Osteoblast (primary cell): ENCODE measurements around the gene RNF115. TPM values are rescaled to one million over a fixed set of nuclear protein-coding genes. Genes with fewer than 3 reads are reported as not detected.

Experiments used
- DNase-seq: peaks from one replicate; pipeline ENCODE4 v3.0.0; 2011; ENCODE audit warnings: low spot score, mixed read lengths; ENCODE audit not compliant: insufficient read length; ENCODE audit errors: missing footprints
- H2AFZ ChIP-seq: 2 replicates; pipeline ENCODE4 v1.6.0; 2011; ENCODE audit warnings: mild to moderate bottlenecking, low read length
- H3K27ac ChIP-seq: 2 replicates; pipeline ENCODE4 v1.5.1; 2011; ENCODE audit warnings: mild to moderate bottlenecking, low read depth, low read length, moderate library complexity
- H3K27me3 ChIP-seq: 2 replicates; pipeline ENCODE4 v1.6.0; 2012; ENCODE audit warnings: mild to moderate bottlenecking, control low read depth, inconsistent platforms, low read length, moderate library complexity; ENCODE audit not compliant: insufficient read depth
- H3K36me3 ChIP-seq: 2 replicates; pipeline ENCODE4 v1.5.1; 2011; ENCODE audit warnings: mild to moderate bottlenecking, low read length, control low read depth, moderate library complexity; ENCODE audit not compliant: insufficient read depth
- H3K4me1 ChIP-seq: 2 replicates; pipeline ENCODE4 v1.5.1; 2011; ENCODE audit warnings: mild to moderate bottlenecking, low read length, control low read depth, moderate library complexity; ENCODE audit not compliant: insufficient read depth
- H3K4me2 ChIP-seq: 2 replicates; pipeline ENCODE4 v1.6.0; 2011; ENCODE audit warnings: mild to moderate bottlenecking, low read length; ENCODE audit not compliant: insufficient read depth
- H3K4me3 ChIP-seq: fragments of 200-600 bp; sonication (generic); 3 replicates; pipeline ENCODE4 v1.5.1; 2012; ENCODE audit warnings: mild to moderate bottlenecking, low read length, inconsistent platforms; ENCODE audit not compliant: insufficient read depth
- H3K79me2 ChIP-seq: 2 replicates; pipeline ENCODE4 v1.6.0; 2012; ENCODE audit warnings: mild to moderate bottlenecking, low read length, control low read depth, inconsistent platforms; ENCODE audit not compliant: insufficient read depth
- H3K9me3 ChIP-seq: 2 replicates; pipeline ENCODE4 v1.5.1; 2011; ENCODE audit warnings: low read depth, low read length, control low read depth
- H4K20me1 ChIP-seq: 2 replicates; pipeline ENCODE4 v1.6.0; 2012; ENCODE audit warnings: mild to moderate bottlenecking, low read length, control low read depth; ENCODE audit not compliant: insufficient read depth
- total RNA-seq: library from RNA; depleted of rRNA; stranded (reverse); fragments of >200 nt; gene quantifications from 2 replicates; pipeline ENCODE4 v1.2.3, GENCODE V29; 2012
- TF ChIP-seq, protein P1 (sequence below): IDR thresholded peaks from 2 replicates; pipeline ENCODE4 v1.5.1; 2011; ENCODE audit warnings: mild to moderate bottlenecking, low read depth, low read length, moderate library complexity; ENCODE audit errors: extremely low read depth

Gene RNF115
- total RNA-seq, 1 donor = 23.2 TPM

DNA sequence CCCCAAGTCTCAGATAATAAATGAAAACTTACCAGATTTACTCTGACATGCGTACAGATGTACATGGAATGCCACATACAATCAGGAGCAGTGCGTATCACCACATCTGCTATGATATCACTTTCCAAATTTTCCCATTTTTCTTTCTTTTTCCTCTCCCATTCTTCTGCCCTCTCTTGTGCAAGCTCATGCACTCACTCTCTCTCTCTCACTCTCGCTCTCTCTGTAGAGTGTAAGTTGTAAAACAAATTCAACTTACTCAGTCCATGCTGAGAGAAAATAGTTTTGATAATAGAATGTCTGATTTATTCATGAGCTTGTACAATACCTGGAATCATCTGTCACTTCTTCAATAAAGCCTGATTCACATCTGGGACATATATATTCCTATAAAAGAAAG, 35.3 kb downstream of the RNF115 start:
- peaks cover 16% of the 10 kb centered on the region for H3K36me3 ChIP-seq
- no peak overlapping the region for H3K4me2 ChIP-seq
- H4K20me1 ChIP-seq = peaks cover 11% of the 10 kb centered on the region
- no peak overlapping the region for H2AFZ ChIP-seq
- no peaks in the 10 kb centered on the region for H3K4me1 ChIP-seq
- H3K79me2 ChIP-seq = peaks cover 62% of the 10 kb centered on the region
- H3K27me3 ChIP-seq = no peaks in the 10 kb centered on the region
- no peak overlapping the region for H3K27ac ChIP-seq
- TF ChIP-seq, protein P1, sequence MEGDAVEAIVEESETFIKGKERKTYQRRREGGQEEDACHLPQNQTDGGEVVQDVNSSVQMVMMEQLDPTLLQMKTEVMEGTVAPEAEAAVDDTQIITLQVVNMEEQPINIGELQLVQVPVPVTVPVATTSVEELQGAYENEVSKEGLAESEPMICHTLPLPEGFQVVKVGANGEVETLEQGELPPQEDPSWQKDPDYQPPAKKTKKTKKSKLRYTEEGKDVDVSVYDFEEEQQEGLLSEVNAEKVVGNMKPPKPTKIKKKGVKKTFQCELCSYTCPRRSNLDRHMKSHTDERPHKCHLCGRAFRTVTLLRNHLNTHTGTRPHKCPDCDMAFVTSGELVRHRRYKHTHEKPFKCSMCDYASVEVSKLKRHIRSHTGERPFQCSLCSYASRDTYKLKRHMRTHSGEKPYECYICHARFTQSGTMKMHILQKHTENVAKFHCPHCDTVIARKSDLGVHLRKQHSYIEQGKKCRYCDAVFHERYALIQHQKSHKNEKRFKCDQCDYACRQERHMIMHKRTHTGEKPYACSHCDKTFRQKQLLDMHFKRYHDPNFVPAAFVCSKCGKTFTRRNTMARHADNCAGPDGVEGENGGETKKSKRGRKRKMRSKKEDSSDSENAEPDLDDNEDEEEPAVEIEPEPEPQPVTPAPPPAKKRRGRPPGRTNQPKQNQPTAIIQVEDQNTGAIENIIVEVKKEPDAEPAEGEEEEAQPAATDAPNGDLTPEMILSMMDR = no peak
- no peaks in the 10 kb centered on the region for H3K9me3 ChIP-seq
- peak; percentile 27 for DNase-seq
- no peak overlapping the region for H3K4me3 ChIP-seq

DNA sequence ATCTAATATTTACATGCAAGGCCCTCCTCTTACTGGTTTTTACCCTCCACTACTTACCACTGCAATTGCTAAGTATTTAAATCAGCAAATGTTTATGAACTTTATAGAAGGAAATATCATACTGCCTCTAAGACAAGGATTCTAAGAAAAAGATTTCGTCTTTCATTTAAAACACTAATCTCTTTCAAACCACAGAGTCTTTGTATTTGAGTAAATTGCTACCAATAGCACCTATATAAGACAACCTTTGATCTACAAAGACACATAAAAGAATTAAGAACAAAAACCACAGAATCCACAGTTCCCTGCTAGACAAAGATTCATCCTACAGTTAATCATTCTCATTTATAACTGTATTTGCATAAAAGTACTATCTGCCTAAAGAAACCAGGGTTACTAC, 37.6 kb downstream of the RNF115 start:
- TF ChIP-seq, protein P1 = no peak
- H3K9me3 ChIP-seq = no peaks in the 10 kb centered on the region
- H3K27ac ChIP-seq = no peak overlapping the region
- peaks cover 9% of the 10 kb centered on the region for H3K4me1 ChIP-seq
- no peak overlapping the region for H3K4me2 ChIP-seq
- H3K4me3 ChIP-seq = no peak overlapping the region
- peaks cover 6% of the 10 kb centered on the region for H3K36me3 ChIP-seq
- peaks cover 3% of the 10 kb centered on the region for H4K20me1 ChIP-seq
- H3K79me2 ChIP-seq = peaks cover 49% of the 10 kb centered on the region
- DNase-seq = peak; percentile 30
- no peaks in the 10 kb centered on the region for H3K27me3 ChIP-seq
- H2AFZ ChIP-seq = no peak overlapping the region

DNA sequence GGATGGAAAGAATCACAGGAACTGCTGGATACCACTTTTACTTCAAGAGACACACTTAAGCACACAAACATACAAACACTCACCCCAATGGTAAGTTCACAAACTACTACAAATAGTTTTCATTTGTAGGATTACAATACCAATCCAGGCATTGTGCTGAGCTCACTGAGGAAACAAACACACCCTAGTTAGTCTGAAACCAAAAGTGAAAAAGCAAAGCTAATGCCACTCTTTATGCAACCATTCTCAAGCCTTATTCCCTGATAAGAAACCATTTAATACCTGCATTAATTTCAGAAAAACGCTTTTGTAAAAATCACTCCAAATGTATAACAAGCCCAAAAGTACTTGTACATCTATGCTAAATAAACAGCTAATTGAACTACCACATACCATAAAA, 38.3 kb downstream of the RNF115 start:
- peaks cover 9% of the 10 kb centered on the region for H3K4me1 ChIP-seq
- no peak overlapping the region for H3K4me3 ChIP-seq
- no peaks in the 10 kb centered on the region for H3K9me3 ChIP-seq
- DNase-seq = no peak
- H3K79me2 ChIP-seq = peaks cover 49% of the 10 kb centered on the region
- H3K36me3 ChIP-seq = peaks cover 6% of the 10 kb centered on the region
- H3K27me3 ChIP-seq = no peaks in the 10 kb centered on the region
- no peak overlapping the region for H3K4me2 ChIP-seq
- no peak overlapping the region for H2AFZ ChIP-seq
- TF ChIP-seq, protein P1 = no peak
- peaks cover 3% of the 10 kb centered on the region for H4K20me1 ChIP-seq
- no peak overlapping the region for H3K27ac ChIP-seq

DNA sequence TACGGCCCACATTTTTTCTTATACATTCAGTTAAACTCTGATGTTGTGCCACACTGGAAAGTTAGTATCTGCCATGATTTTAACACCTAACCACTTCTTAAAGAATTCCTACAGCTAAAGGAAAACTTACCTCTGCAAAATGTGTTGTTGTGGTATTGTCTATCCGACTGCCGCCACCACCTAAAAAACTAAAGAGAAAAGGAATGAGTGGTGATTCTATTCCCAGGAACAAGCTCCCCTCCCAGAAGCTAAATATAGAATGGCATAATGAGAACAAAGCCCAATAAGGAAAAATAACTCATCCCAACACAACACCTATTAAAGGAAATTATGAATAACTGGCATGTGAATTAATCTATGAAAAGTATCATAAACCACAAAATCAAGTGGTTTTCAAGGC, 39.5 kb downstream of the RNF115 start:
- Histone ChIP-seq H3K4me1 (peaks cover 9% of the 10 kb centered on the region), H3K27ac (no peak overlapping the region), H3K4me3 (no peak overlapping the region)

More for the DNA sequence above, 39.5 kb downstream of the RNF115 start:
- Histone ChIP-seq H3K79me2 (peaks cover 52% of the 10 kb centered on the region), H3K27me3 (no peaks in the 10 kb centered on the region), H3K9me3 (no peaks in the 10 kb centered on the region), H3K36me3 (peaks cover 7% of the 10 kb centered on the region), H3K4me2 (no peak overlapping the region), H2AFZ (no peak overlapping the region), H4K20me1 (peaks cover 3% of the 10 kb centered on the region)
- no peak for DNase-seq
- TF ChIP-seq, protein P1 = no peak
